HG02973 (cell line): Measurements from ENCODE around the gene DOCK9.

Experiments
- ATAC-seq: cut with Tn5 transposase; IDR thresholded peaks from one replicate; pipeline ENCODE4 v1.9.1; 2021; ENCODE audit warnings: moderate library complexity; ENCODE audit not compliant: unreplicated experiment

Gene DOCK9

GRCh38 chr13:98951266-98951665, 26.6 kb downstream of the DOCK9 start:
- no peak for ATAC-seq

GRCh38 chr13:98950705-98951104, 27.2 kb downstream of the DOCK9 start:
- ATAC-seq = no peak

GRCh38 chr13:98947925-98948324, 29.9 kb downstream of the DOCK9 start:
- ATAC-seq = no peak

GRCh38 chr13:98945863-98946605, 31.8 kb downstream of the DOCK9 start:
- no peak for ATAC-seq

GRCh38 chr13:98944336-98944735, 33.5 kb downstream of the DOCK9 start:
- ATAC-seq = no peak

GRCh38 chr13:98942997-98943396, 34.9 kb downstream of the DOCK9 start:
- ATAC-seq = no peak

- no peak for ATAC-seq
Observed at GRCh38 chr13:98942485-98942884, 35.4 kb downstream of the DOCK9 start.

- ATAC-seq = no peak
Observed at GRCh38 chr13:98941536-98941935, 36.3 kb downstream of the DOCK9 start.

- ATAC-seq = no peak
Observed at GRCh38 chr13:98941126-98941525, 36.7 kb downstream of the DOCK9 start.

GRCh38 chr13:98940325-98941001, 37.4 kb downstream of the DOCK9 start:
- no peak for ATAC-seq

GRCh38 chr13:98939660-98940191, 38.1 kb downstream of the DOCK9 start:
- ATAC-seq = no peak

GRCh38 chr13:98938801-98939200, 39.1 kb downstream of the DOCK9 start:
- ATAC-seq = no peak

GRCh38 chr13:98937911-98938381, 39.9 kb downstream of the DOCK9 start:
- ATAC-seq = no peak

- ATAC-seq = no peak
Observed at GRCh38 chr13:98934243-98934642, 43.6 kb downstream of the DOCK9 start.

- no peak for ATAC-seq
Observed at GRCh38 chr13:98930151-98930591, 47.7 kb downstream of the DOCK9 start.

GRCh38 chr13:98927951-98928927, 49.6 kb downstream of the DOCK9 start:
- no peak for ATAC-seq

- no peak for ATAC-seq
Observed at GRCh38 chr13:98925949-98926348, 51.9 kb downstream of the DOCK9 start.

GRCh38 chr13:98923641-98924397, 54.0 kb downstream of the DOCK9 start:
- ATAC-seq = no peak

- no peak for ATAC-seq
Observed at GRCh38 chr13:98922306-98922705, 55.6 kb downstream of the DOCK9 start.

- ATAC-seq = no peak
Observed at GRCh38 chr13:98921786-98922185, 56.1 kb downstream of the DOCK9 start.
